HCT116 (cell line): ENCODE measurements around the gene SH3GL3.

Experiments
- CTCF ChIP-seq, 3 experiments: fragments of 200-600 bp in 1 of 3; sonication (generic) in 1 of 3; IDR thresholded peaks in 2 of 3; conservative IDR thresholded peaks in 1 of 3; 2 replicates each; pipeline ENCODE4 v1.5.1; 2012 to 2017; ENCODE audit warnings: low read depth in 2 of 3, low read length in 2 of 3, antibody characterized with exemption in 1 of 3, borderline replicate concordance in 1 of 3, control low read depth in 1 of 3, mild to moderate bottlenecking in 1 of 3, mixed read lengths in 1 of 3, mixed run types in 1 of 3, moderate library complexity in 1 of 3; ENCODE audit not compliant: insufficient read depth in 1 of 3
- JUND ChIP-seq: IDR thresholded peaks from 2 replicates; pipeline ENCODE4 v1.6.1; 2012
- SP1 ChIP-seq: IDR thresholded peaks from 2 replicates; pipeline ENCODE4 v1.6.1; 2012; ENCODE audit warnings: low read depth

DNA sequence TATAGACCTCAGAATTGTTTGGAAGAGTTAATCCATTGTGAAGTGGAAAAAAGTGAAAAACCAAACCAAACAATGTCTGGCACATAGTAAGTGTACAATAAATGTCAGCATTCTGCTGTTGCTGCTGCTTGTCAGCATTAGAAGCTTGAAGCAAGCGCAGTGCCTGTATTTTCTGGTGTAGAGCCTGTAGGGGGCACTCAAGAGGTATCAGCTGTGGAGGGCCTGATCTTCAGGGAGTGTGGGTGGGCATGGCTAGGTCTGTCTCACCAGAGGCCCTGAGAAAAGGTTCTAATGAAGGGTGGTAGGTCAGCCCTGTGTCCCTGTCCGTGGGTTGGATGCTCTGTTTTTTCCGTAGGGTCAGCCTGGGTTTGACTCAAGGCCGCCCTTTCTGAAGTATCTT lies 210.4 kb downstream of the SH3GL3 start:
- TF ChIP-seq CTCF (IDR thresholded peaks at IDR 0.05 in 2 of 3, conservative IDR thresholded peaks at IDR 0.05 in 1 of 3; ENCODE audit: borderline replicate concordance in 1 of 3, insufficient read depth in 1 of 3, low read depth in 2 of 3, low read length in 2 of 3), result peak; percentile 39 to 62 (median 48); a peak in 5 of 6 replicates
- no peak for TF ChIP-seq SP1
- TF ChIP-seq JUND, result no peak
